T-helper 9 cell (primary cell): ENCODE measurements around the gene ZNF615.
"Not testable (repeated sequence)": the region's sequence is repeated elsewhere in the genome, so short reads cannot be mapped to it uniquely, and the experiment has no call there.

ENCODE experiments used
- DNase-seq: peaks from one replicate; pipeline ENCODE4 v3.0.0-alpha.2; 2020

ZNF615 gene

DNA sequence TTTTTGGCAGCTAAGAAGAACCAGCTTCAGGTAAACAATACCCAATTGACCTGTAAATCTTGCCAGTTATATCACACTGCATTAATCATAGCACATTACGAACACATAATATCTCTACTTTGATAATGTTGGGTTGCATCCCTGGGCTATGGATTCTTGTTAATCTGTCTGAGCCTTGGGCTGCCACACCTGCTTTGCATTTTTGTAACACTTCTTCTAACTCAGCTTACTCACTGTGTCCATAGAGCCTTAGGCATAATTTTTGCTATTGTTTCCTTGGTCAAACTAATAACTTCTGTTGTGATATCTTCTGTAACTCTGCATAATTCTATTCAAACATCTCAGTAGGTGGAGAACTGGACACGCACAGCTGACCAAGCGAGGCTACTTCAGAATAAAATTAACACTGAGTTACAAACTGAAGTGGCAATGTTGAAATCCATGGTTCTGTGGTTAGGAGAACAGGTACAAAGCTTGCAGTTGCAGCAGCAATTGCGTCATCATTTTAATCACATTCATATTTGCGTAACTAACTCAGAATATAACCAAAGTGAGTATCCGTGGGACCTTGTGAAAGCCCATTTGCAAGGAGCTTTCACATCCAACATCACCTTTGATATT, 27.8 kb downstream of the ZNF615 start:
- DNase-seq, result no peak

DNA sequence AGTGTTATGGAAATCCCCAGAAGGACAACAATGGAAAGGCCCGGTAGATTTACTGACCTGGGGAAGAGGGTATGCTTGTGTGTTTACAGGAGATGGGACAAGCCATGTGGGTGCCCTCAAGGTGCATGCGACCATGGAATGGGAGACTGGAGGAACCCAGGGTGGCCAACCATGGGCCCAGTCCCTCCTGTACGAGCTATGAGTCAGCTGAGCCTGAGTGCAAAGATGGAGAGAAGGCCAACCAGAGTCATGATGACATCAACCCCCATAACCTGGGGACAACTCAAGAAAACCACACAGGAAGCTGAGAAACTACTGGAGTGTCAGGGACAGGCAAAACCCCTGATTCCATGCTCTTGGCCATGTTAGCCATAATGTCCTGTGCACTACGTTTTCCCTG, 29.1 kb downstream of the ZNF615 start:
- no peak for DNase-seq

GRCh38 chr19:51977346-51977745, 30.7 kb downstream of the ZNF615 start:
- no peak for DNase-seq

DNA sequence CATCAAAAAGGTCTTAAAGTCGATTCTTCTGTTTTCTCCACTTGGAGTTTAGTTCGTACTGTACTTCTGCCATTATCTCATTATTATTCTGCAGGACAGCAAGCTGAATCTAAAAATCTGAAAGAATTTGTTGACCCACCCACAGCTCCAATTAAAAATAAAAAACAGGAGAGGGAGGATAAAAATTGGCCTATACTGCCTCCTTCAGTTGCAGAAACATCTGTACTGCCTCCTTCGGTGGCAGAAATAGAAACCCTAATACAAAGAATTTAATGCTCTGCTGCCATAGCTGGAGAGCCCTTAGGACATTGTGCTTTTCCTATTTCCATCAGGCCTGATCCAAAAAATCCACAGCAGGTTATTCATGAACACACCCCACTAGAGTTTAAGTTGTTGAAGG, 31.2 kb downstream of the ZNF615 start:
- DNase-seq, result no peak

- not testable (repeated sequence) for DNase-seq
These were observed 32.2 kb downstream of the ZNF615 start for GRCh38 chr19:51975787-51976186.

DNA sequence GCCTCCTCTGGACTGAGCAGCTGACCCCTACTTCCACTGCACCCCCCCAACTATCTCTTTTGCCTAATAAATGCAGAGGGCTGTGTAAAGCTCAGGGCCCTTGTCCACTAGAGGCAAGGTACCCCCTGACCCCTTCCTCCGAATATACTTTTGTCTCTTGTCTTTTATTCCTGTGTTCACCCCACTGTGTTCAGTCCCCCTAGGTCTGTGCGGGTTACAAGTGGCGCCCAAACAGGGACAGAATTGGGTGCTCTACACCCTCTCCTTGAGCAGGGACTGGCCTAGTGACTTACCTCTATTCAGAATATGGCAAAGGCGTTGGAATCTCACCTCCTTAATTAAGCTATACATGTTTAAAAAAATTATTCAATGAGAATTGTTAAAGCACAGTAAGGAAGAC, 36.4 kb downstream of the ZNF615 start:
- DNase-seq, result peak; percentile 7

DNA sequence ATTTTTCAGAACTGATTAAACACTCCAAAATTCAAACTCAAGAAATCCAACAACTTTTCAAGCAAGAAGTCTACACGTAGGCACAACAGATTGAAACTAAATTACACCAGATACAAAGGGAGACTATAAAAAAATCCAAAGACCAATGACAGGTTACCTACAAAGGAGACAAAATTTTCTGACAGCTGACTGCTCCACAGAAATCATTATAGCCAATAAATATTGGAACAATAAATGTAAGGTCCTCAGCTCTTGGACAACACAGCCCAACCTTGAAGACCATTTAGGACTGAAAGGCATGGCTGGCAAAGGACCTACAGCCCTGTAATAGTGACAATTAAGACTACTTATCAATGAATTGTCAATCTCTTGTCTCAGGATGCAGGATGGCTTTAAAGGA, 37.3 kb downstream of the ZNF615 start:
- DNase-seq, result no peak

GRCh38 chr19:51965583-51965982, 42.4 kb downstream of the ZNF615 start:
- no peak for DNase-seq

GRCh38 chr19:51960621-51961233, 47.3 kb downstream of the ZNF615 start:
- DNase-seq, result not testable (repeated sequence)

GRCh38 chr19:51959791-51960190, 48.2 kb downstream of the ZNF615 start:
- DNase-seq, result no peak

- DNase-seq, result not testable (repeated sequence)
These were observed 50.2 kb downstream of the ZNF615 start for GRCh38 chr19:51957846-51958245.

- no peak for DNase-seq
These were observed 59.0 kb downstream of the ZNF615 start for GRCh38 chr19:51948975-51949374.

- DNase-seq, result no peak
These were observed 61.4 kb downstream of the ZNF615 start for GRCh38 chr19:51946602-51947001.

- no peak for DNase-seq
These were observed 63.0 kb downstream of the ZNF615 start for GRCh38 chr19:51944798-51945552.
